Measurements from ENCODE around the gene MOK. TPM values are rescaled to one million over a fixed set of nuclear protein-coding genes. Genes with fewer than 3 reads are reported as not detected.

MOK gene
- total and polyA plus RNA-seq, 9 donors: 20.0 to 51.1 (median 23.8) TPM

DNA sequence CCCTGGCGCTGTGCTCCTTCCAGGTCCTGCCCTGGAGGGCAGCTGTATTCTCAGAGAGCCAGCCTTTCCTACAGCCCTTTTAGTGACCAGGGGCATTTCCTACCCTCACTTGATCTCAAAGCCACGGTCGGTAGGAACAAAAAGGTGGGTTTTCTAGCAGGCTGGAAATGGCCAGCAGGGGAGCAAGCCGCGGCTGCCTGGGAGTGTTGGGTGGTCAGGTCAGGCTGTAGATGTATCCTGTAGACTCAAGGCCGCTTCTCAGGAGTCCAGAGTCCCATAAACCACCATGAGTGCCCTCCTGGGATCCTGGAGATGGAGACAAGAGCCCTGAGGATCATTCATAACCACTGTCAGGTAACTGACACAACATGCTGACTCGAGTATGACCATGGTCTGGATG lies 39.1 kb upstream of the MOK start:
- DNase-seq: no peak
- WGBS, 3 donors: 77 to 82% (median 81%) methylated on average over 7 of the region's 7 CpGs
- intact Hi-C loops (cut with DNase I): no loop called here
- Histone ChIP-seq H3K4me3 (no peak overlapping the region), H3K4me1 (ENCODE audit: insufficient read depth) (no peaks in the 10 kb centered on the region), H3K27me3 (no peaks in the 10 kb centered on the region), H3K36me3 (no peaks in the 10 kb centered on the region), H3K9me3 (no peaks in the 10 kb centered on the region), H3K27ac (no peak overlapping the region)
- no peak for TF ChIP-seq CTCF (IDR thresholded peaks at IDR 0.05)

DNA sequence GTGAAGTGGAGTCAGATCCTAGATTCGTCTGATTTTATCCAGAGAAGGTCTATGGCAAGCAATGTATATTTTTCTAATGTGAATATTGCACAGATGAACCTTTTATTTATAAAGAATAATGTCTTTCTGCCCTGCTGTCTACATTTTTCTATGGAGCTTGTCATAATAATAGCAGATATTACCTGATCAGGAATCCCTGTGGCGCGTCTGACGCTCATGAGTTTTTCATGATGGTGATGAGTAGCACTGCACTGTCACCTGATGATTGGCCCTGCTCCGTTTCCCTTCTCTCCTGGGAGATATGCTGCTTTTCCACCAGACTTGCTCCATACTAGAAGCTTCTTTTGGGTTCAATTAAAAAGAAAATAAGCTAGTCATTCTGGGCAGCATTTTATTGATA lies 37.3 kb upstream of the MOK start:
- no peak overlapping the region for H3K27ac ChIP-seq

DNA sequence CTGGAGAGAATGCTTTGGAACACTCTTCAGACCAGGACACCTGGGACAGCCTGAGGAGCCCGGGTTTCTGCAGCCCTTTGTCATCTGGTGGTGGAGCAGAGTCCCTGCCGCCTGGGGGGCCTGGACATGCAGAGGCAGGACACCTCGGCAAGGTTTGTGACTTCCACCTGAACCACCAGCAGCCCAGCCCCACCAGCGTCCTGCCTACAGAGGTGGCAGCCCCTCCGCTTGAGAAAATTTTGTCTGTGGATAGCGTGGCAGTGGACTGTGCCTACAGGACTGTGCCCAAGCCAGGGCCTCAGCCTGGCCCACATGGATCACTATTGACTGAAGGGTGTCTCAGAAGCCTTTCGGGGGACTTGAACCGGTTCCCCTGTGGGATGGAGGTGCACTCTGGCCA lies 36.6 kb upstream of the MOK start:
- Histone ChIP-seq H3K9me3 (no peaks in the 10 kb centered on the region), H3K27me3 (no peaks in the 10 kb centered on the region), H3K27ac (no peak overlapping the region), H3K36me3 (no peaks in the 10 kb centered on the region), H3K4me3 (no peak overlapping the region), H3K4me1 (ENCODE audit: insufficient read depth) (no peaks in the 10 kb centered on the region)
- no peak for TF ChIP-seq EP300 (IDR thresholded peaks at IDR 0.05)
- no peak for TF ChIP-seq POLR2A (IDR thresholded peaks at IDR 0.05)
- TF ChIP-seq CTCF (IDR thresholded peaks at IDR 0.05): no peak
- intact Hi-C loops (cut with DNase I): no loop called here
- no peak for DNase-seq
- WGBS, 3 donors: 84 to 90% (median 89%) methylated on average over 8 of the region's 8 CpGs

More for the DNA sequence above, 37.3 kb upstream of the MOK start:
- Histone ChIP-seq H3K36me3 (no peaks in the 10 kb centered on the region), H3K27me3 (no peaks in the 10 kb centered on the region), H3K9me3 (no peaks in the 10 kb centered on the region), H3K4me3 (no peak overlapping the region), H3K4me1 (ENCODE audit: insufficient read depth) (no peaks in the 10 kb centered on the region)
- WGBS, 3 donors: 81 to 88% (median 82%) methylated on average over 5 of the region's 5 CpGs
- intact Hi-C loops (cut with DNase I): no loop called here
- no peak for DNase-seq
- TF ChIP-seq CTCF (IDR thresholded peaks at IDR 0.05) (no peak), POLR2A (IDR thresholded peaks at IDR 0.05) (no peak), EP300 (IDR thresholded peaks at IDR 0.05) (no peak)

GRCh38 chr14:102338724-102339123 lies 33.8 kb upstream of the MOK start:
- TF ChIP-seq CTCF (IDR thresholded peaks at IDR 0.05) (no peak), EP300 (IDR thresholded peaks at IDR 0.05) (no peak), POLR2A (IDR thresholded peaks at IDR 0.05) (no peak)
- Histone ChIP-seq H3K27me3 (no peaks in the 10 kb centered on the region), H3K27ac (no peak overlapping the region), H3K4me1 (ENCODE audit: insufficient read depth) (no peaks in the 10 kb centered on the region), H3K36me3 (no peaks in the 10 kb centered on the region), H3K4me3 (no peak overlapping the region), H3K9me3 (no peaks in the 10 kb centered on the region)
- intact Hi-C loops (cut with DNase I): no loop called here
- 88 to 92% (median 88%) methylated on average over 9 of the region's 9 CpGs for WGBS, 3 donors
- DNase-seq: no peak

DNA sequence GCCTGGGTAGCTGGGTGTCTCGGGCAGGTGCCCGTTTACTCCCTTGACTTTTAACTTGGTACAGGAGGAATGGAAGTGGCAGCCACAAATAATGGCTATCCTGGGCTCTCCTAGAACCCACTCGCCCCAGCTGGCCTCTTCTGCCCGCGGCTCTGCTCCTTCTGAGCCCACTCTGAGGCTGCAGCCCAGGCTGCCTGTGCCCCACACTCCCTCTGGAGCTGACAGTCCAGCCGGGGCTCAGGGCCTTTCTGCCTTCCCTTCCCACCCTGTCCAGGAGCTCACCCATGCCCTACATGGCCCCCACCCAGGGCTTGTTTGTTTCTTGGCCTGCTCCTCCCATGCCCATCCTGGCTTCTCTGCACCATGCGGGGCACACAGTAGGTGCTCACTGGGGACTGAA lies 30.2 kb upstream of the MOK start:
- Histone ChIP-seq H3K4me3 (no peak overlapping the region), H3K36me3 (no peaks in the 10 kb centered on the region), H3K27ac (no peak overlapping the region), H3K9me3 (no peaks in the 10 kb centered on the region), H3K27me3 (no peaks in the 10 kb centered on the region), H3K4me1 (ENCODE audit: insufficient read depth) (no peaks in the 10 kb centered on the region)
- peak in 1 of 5 donors; percentile 29 for DNase-seq
- intact Hi-C loops (cut with DNase I): no loop called here
- TF ChIP-seq EP300 (IDR thresholded peaks at IDR 0.05) (no peak), POLR2A (IDR thresholded peaks at IDR 0.05) (no peak), CTCF (IDR thresholded peaks at IDR 0.05) (no peak)
- WGBS, 3 donors: 86 to 93% (median 90%) methylated on average over 7 of the region's 7 CpGs

All from ovary (tissue), 9 donors.